ENCODE results near the gene CXXC1.

DNA sequence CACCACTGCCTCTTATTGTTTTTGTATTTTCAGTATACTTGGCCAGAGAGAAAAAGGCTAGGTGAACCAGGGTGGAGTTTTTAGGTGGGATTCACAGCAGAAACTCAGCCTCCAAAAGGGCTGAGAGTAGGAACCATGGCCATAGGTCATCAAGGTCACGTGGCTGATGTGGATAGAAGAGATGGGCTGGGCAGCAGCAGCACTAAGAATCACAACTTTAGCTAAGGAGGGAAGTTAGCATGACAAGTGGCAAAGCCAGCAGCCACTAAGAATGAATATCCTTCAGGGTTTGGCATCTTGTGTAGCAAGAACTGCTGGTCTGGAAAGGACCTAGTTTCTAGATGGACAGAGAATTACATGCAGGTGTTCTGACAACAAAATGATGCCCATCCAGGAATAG is 44.2 kb upstream of the CXXC1 start:
- TF ChIP-seq EP300 (IDR thresholded peaks at IDR 0.05) (no peak), POLR2A (IDR thresholded peaks at IDR 0.05) (no peak)
- TF ChIP-seq, protein P1, sequence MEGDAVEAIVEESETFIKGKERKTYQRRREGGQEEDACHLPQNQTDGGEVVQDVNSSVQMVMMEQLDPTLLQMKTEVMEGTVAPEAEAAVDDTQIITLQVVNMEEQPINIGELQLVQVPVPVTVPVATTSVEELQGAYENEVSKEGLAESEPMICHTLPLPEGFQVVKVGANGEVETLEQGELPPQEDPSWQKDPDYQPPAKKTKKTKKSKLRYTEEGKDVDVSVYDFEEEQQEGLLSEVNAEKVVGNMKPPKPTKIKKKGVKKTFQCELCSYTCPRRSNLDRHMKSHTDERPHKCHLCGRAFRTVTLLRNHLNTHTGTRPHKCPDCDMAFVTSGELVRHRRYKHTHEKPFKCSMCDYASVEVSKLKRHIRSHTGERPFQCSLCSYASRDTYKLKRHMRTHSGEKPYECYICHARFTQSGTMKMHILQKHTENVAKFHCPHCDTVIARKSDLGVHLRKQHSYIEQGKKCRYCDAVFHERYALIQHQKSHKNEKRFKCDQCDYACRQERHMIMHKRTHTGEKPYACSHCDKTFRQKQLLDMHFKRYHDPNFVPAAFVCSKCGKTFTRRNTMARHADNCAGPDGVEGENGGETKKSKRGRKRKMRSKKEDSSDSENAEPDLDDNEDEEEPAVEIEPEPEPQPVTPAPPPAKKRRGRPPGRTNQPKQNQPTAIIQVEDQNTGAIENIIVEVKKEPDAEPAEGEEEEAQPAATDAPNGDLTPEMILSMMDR (IDR thresholded peaks at IDR 0.05): no peak

All from upper lobe of left lung (tissue), 4 donors.